K562 (cell line): Measurements from ENCODE around the gene NRXN3. TPM values are rescaled to one million over a fixed set of nuclear protein-coding genes. Genes with fewer than 3 reads are reported as not detected.

Experiments used
- ATAC-seq: fragments of 200-7000 bp; cut with Tn5 transposase; 3 replicates; pipeline ENCODE4 v1.9.1; 2020; ENCODE audit warnings: moderate library complexity
- BruUV-seq: library from RNA; stranded (reverse); fragments of 400-500 nt; replicated peaks from 2 replicates; lab custom pipeline; 2021; lab: Mats Ljungman, UMichigan
- CTCF ChIA-PET: fragments of 300-600 bp; formaldehyde crosslinking; extraction: SDS; loops from one replicate; lab custom pipeline; 2021; ENCODE audit warnings: low intra/inter-chr PET ratio; lab: Yijun Ruan, JAX
- POLR2A ChIA-PET: fragments of 300-600, 350-650 bp; sonication (Branson Sonifier 250); formaldehyde crosslinking; extraction: SDS; loops from one replicate; lab custom pipeline; 2021; ENCODE audit warnings: antibody characterized with exemption, inconsistent platforms; lab: Yijun Ruan, JAX
- DNase-seq, 4 experiments: peaks; one replicate each; pipeline versions ENCODE4 v3.0.0 to v3.0.0-alpha.2; 2011 to 2018; ENCODE audit warnings: low spot score in 3 of 4, mixed read lengths in 3 of 4; ENCODE audit errors: extremely low read depth in 1 of 4
- FAIRE-seq: peaks from 2 replicates; lab custom pipeline; 2011; peaks lifted over from hg19 to GRCh38; lab: Jason Lieb, UNC
- H2AFZ ChIP-seq: 2 replicates; pipeline ENCODE4 v1.6.0; 2011; ENCODE audit warnings: low read depth, low read length, control low read depth, inconsistent platforms
- H3K27ac ChIP-seq: fragments of 200-600 bp; 3 replicates; pipeline ENCODE4 v1.8.0; 2011; ENCODE audit warnings: low read depth, mild to moderate bottlenecking, control low read depth, inconsistent platforms, low read length, moderate library complexity, mixed read lengths; ENCODE audit errors: extremely low read depth
- H3K27me3 ChIP-seq, 2 experiments: fragments of 300-600 bp in 1 of 2; 2 replicates in 1 of 2; 3 replicates in 1 of 2; pipeline versions ENCODE4 v1.6.0 to v1.8.0; 2011; ENCODE audit warnings: inconsistent platforms in 2 of 2, low read length in 2 of 2, mild to moderate bottlenecking in 1 of 2, mixed read lengths in 1 of 2, moderate library complexity in 1 of 2; ENCODE audit not compliant: control insufficient read depth in 2 of 2, insufficient read depth in 2 of 2
- H3K36me3 ChIP-seq: fragments of 300-600 bp; 3 replicates; pipeline ENCODE4 v1.8.0; 2011; ENCODE audit warnings: mild to moderate bottlenecking, low read length, inconsistent platforms; ENCODE audit not compliant: control insufficient read depth, insufficient read depth
- H3K4me1 ChIP-seq, 2 experiments: fragments of 200-600 bp in 1 of 2; replicated peaks in 1 of 2; 2 replicates in 1 of 2; 3 replicates in 1 of 2; pipeline versions ENCODE4 v1.5.1 to v1.8.0; 2011; ENCODE audit warnings: inconsistent platforms in 2 of 2, low read length in 2 of 2, mild to moderate bottlenecking in 1 of 2, mixed read lengths in 1 of 2, moderate library complexity in 1 of 2; ENCODE audit not compliant: control insufficient read depth in 2 of 2, insufficient read depth in 2 of 2
- H3K4me2 ChIP-seq: 2 replicates; pipeline ENCODE4 v1.6.1; 2011; ENCODE audit warnings: low read length, control low read depth, inconsistent platforms, mixed read lengths; ENCODE audit not compliant: insufficient read depth
- H3K4me3 ChIP-seq: fragments of 200-600 bp; sonication (generic), shearing (Covaris generic); 2 replicates; pipeline ENCODE4 v1.5.1; 2016; ENCODE audit warnings: control low read depth, inconsistent platforms
- H3K79me2 ChIP-seq: fragments of 200-600 bp; 3 replicates; pipeline ENCODE4 v1.8.0; 2011; ENCODE audit warnings: low read length, inconsistent platforms; ENCODE audit not compliant: control insufficient read depth, insufficient read depth
- H3K9ac ChIP-seq, 2 experiments: 2 replicates each; pipeline versions ENCODE4 v1.6.0 to v1.6.1; 2011; ENCODE audit warnings: low read depth in 2 of 2, low read length in 2 of 2, control low read depth in 1 of 2, inconsistent platforms in 1 of 2, mild to moderate bottlenecking in 1 of 2, mixed read lengths in 1 of 2; ENCODE audit not compliant: insufficient read depth in 1 of 2
- H3K9me1 ChIP-seq: one replicate; pipeline ENCODE4 v1.6.0; 2011; ENCODE audit warnings: inconsistent platforms, mild to moderate bottlenecking, low read length, moderate library complexity; ENCODE audit not compliant: control insufficient read depth, insufficient read depth
- H3K9me3 ChIP-seq: replicated peaks from 2 replicates; pipeline ENCODE4 v1.5.1; 2011; ENCODE audit warnings: low read depth, low read length, inconsistent platforms; ENCODE audit not compliant: control insufficient read depth, insufficient read depth
- H4K20me1 ChIP-seq: replicated peaks from 2 replicates; pipeline ENCODE4 v1.6.1; 2011; ENCODE audit warnings: low read length, inconsistent platforms, mixed read lengths; ENCODE audit not compliant: control insufficient read depth, insufficient read depth
- C11orf30 ChIP-seq: fragments of 450-650 bp; IDR thresholded peaks from 2 replicates; pipeline ENCODE4 v1.6.1; 2016; ENCODE audit warnings: low read depth, mild to moderate bottlenecking
- CCNT2 ChIP-seq: IDR thresholded peaks from 2 replicates; pipeline ENCODE4 v1.6.1; 2011; ENCODE audit warnings: borderline replicate concordance, low read depth, mild to moderate bottlenecking, moderate library complexity, mixed read lengths, low read length; ENCODE audit not compliant: insufficient read length; ENCODE audit errors: extremely low read depth
- DNMT1 ChIP-seq: fragments of 450-650 bp; IDR thresholded peaks from 2 replicates; pipeline ENCODE4 v1.6.1; 2016; ENCODE audit warnings: antibody characterized with exemption, mild to moderate bottlenecking
- JUNB ChIP-seq: fragments of 450-650 bp; formaldehyde crosslinking; conservative IDR thresholded peaks from 2 replicates; pipeline ENCODE4 v1.4.0; 2020; ENCODE audit warnings: mild to moderate bottlenecking
- MAZ ChIP-seq, 2 experiments: fragments of 450-650 bp in 1 of 2; sonication (generic) in 1 of 2; formaldehyde crosslinking; IDR thresholded peaks in 1 of 2; conservative IDR thresholded peaks in 1 of 2; 2 replicates each; pipeline versions ENCODE4 v1.4.0 to v1.5.0; 2020; ENCODE audit warnings: mild to moderate bottlenecking in 1 of 2, missing genetic modification reagents in 1 of 2
- POLR3G ChIP-seq: IDR thresholded peaks from 2 replicates; pipeline ENCODE4 v1.6.1; 2011; ENCODE audit not compliant: insufficient read length, insufficient replicate concordance; ENCODE audit errors: extremely low read depth
- SMARCE1 ChIP-seq: fragments of 450-650 bp; IDR thresholded peaks from 2 replicates; pipeline ENCODE4 v1.7.1; 2016; ENCODE audit warnings: mild to moderate bottlenecking
- USF1 ChIP-seq: sonication (generic); formaldehyde crosslinking; IDR thresholded peaks from 2 replicates; pipeline ENCODE4 v1.9.0; 2022; ENCODE audit warnings: mild to moderate bottlenecking, missing genetic modification reagents
- ZNF253 ChIP-seq: fragments of 250-450 bp; sonication (Bioruptor Pico); conservative IDR thresholded peaks from 2 replicates; pipeline ENCODE4 v1.6.1; 2021; ENCODE audit warnings: mild to moderate bottlenecking
- ZNF316 ChIP-seq: fragments of 450-650 bp; IDR thresholded peaks from 2 replicates; pipeline ENCODE4 v1.6.1; 2016
- WGBS: fragments of 100-300 bp; shearing (Covaris generic); methylation state at CpG from one replicate; pipeline ENCODE4 v1.1.6; 2016; ENCODE audit warnings: low coverage, mixed read lengths; ENCODE audit not compliant: insufficient coverage; ENCODE audit errors: missing lambda C conversion rate; 5-methylcytosine and 5-hydroxymethylcytosine counted together
- in situ Hi-C: fragments of 300-500 bp; cut with MboI; formaldehyde crosslinking; loops from 4 replicates; pipeline ENCODE4 v1.15.0; 2018; ENCODE audit warnings: inconsistent platforms, mixed read lengths
- intact Hi-C: fragments of 100-400 bp; cut with micrococcal nuclease; formaldehyde crosslinking; loops from 2 replicates; pipeline ENCODE4 v1.14.2; 2022
- polyA plus RNA-seq, 8 experiments: library from polyadenylated mRNA; depleted of rRNA in 4 of 8; stranded (reverse) in 5 of 8; unstranded in 3 of 8; fragments of >200 nt; fragmentation: Nextera tagmentation in 2 of 8; fragmentation: Illumina TruSeq in 1 of 8; extraction: Ambion mirVana in 2 of 8; extraction: Trizol in 1 of 8; gene quantifications; 2 replicates each; pipeline versions ENCODE4 v1.2.1 to v1.2.3, GENCODE V29; 2011 to 2014; ENCODE audit warnings: inconsistent platforms in 1 of 8, missing spikeins in 1 of 8
- total RNA-seq, 7 experiments: library from RNA; depleted of rRNA in 6 of 7; stranded (reverse); fragments of >200 nt in 6 of 7; fragmentation: Illumina TruSeq in 2 of 7; extraction: Trizol in 2 of 7; gene quantifications; 2 replicates each; pipeline versions ENCODE4 v1.2.1 to v1.2.3, GENCODE V29; 2011 to 2021; ENCODE audit warnings: low replicate concordance in 1 of 7

Gene NRXN3
- total and polyA plus RNA-seq, 9 of the 15 experiments (the other 6 are each of a cell fraction or from before 2014, with no cell fraction given): 0.09 TPM; not detected in 8

GRCh38 chr14:78683981-78684380, 513.8 kb downstream of the NRXN3 start (continued):
- no peak for TF ChIP-seq USF1 (CRISPR knock-in tag)

- Histone ChIP-seq H3K9me1 (no peaks in the 10 kb centered on the region), H3K36me3 (no peaks in the 10 kb centered on the region), H4K20me1 (no peaks in the 10 kb centered on the region), H2AFZ (no peak overlapping the region), H3K4me1 (no peaks in the 10 kb centered on the region), H3K4me2 (no peak overlapping the region), H3K27me3 (no peaks in the 10 kb centered on the region), H3K4me3 (no peak overlapping the region), H3K9ac (no peak overlapping the region), H3K27ac (no peak overlapping the region), H3K79me2 (no peaks in the 10 kb centered on the region), H3K9me3 (no peaks in the 10 kb centered on the region)
- ATAC-seq (no peak), FAIRE-seq (no peak), DNase-seq (no peak)
- ChIA-PET CTCF (no interaction called here), POLR2A (no interaction called here)
- 0% methylated on average over 1 of the region's 1 CpG for WGBS
- intact Hi-C loops: no loop called here
- in situ Hi-C loops: no loop called here
- no TSS peak for BruUV-seq
- TF ChIP-seq ZNF316: peak; percentile 45; the same call in 1 of the 2 replicates
- no peak for TF ChIP-seq CCNT2
- TF ChIP-seq DNMT1: no peak
- TF ChIP-seq JUNB (CRISPR knock-in tag): no peak
- TF ChIP-seq POLR3G: no peak
- 0 out of 2 replicates have a peak, but pooled peaks have one; percentile 30 for TF ChIP-seq C11orf30
- no peak for TF ChIP-seq ZNF253 (CRISPR knock-in tag)
- no peak for TF ChIP-seq SMARCE1
- TF ChIP-seq MAZ (CRISPR knock-in tag; conservative IDR thresholded peaks at IDR 0.05 in 1 of 2, IDR thresholded peaks at IDR 0.05 in 1 of 2): no peak
These were observed 518.3 kb downstream of the NRXN3 start for GRCh38 chr14:78688503-78688902.
